GM08714 (cell line): ENCODE results near the gene WT1.

Experiments used
- H3K4me3 ChIP-seq: fragments of 200-500 bp; sonication (Bioruptor generic); 2 replicates; pipeline ENCODE4 v1.5.1; 2014; ENCODE audit warnings: mild to moderate bottlenecking, low read length, inconsistent platforms
- ZNF274 ChIP-seq: IDR thresholded peaks from 2 replicates; pipeline ENCODE4 v1.6.1; 2012; ENCODE audit warnings: mild to moderate bottlenecking, low read depth, low read length

The WT1 gene

GRCh38 chr11:32446227-32446626, 10.9 kb upstream of the WT1 start:
- TF ChIP-seq ZNF274, result no peak
- H3K4me3 ChIP-seq, result no peak overlapping the region

GRCh38 chr11:32444186-32444585, 8.8 kb upstream of the WT1 start:
- H3K4me3 ChIP-seq, result no peak overlapping the region
- TF ChIP-seq ZNF274, result no peak

GRCh38 chr11:32440916-32441315, 5.6 kb upstream of the WT1 start:
- no peak overlapping the region for H3K4me3 ChIP-seq
- TF ChIP-seq ZNF274, result no peak

GRCh38 chr11:32440312-32440908, 5.1 kb upstream of the WT1 start:
- no peak for TF ChIP-seq ZNF274
- H3K4me3 ChIP-seq, result no peak overlapping the region

- H3K4me3 ChIP-seq, result no peak overlapping the region
- no peak for TF ChIP-seq ZNF274
These were observed 4.3 kb upstream of the WT1 start for GRCh38 chr11:32439501-32440210.

GRCh38 chr11:32438866-32439489, 3.6 kb upstream of the WT1 start:
- TF ChIP-seq ZNF274, result no peak
- H3K4me3 ChIP-seq, result no peak overlapping the region

- TF ChIP-seq ZNF274, result no peak
- H3K4me3 ChIP-seq, result no peak overlapping the region
These were observed 3.1 kb upstream of the WT1 start for GRCh38 chr11:32438346-32438865.

GRCh38 chr11:32437495-32438345, 2.4 kb upstream of the WT1 start:
- no peak for TF ChIP-seq ZNF274
- H3K4me3 ChIP-seq, result no peak overlapping the region; the same call in 1 of the 2 replicates

- H3K4me3 ChIP-seq, result no peak overlapping the region; the same call in 1 of the 2 replicates
- TF ChIP-seq ZNF274, result no peak
These were observed 1.6 kb upstream of the WT1 start for GRCh38 chr11:32436751-32437494.

- no peak for TF ChIP-seq ZNF274
- H3K4me3 ChIP-seq, result peak overlapping the region; percentile 1; the same call in 1 of the 2 replicates
These were observed 807 bp upstream of the WT1 start for GRCh38 chr11:32435942-32436750.

GRCh38 chr11:32435152-32435480, 223 bp downstream of the WT1 start:
- TF ChIP-seq ZNF274, result no peak
- no peak overlapping the region; the same call in 1 of the 2 replicates for H3K4me3 ChIP-seq

GRCh38 chr11:32434356-32435151, 785 bp downstream of the WT1 start:
- H3K4me3 ChIP-seq, result no peak overlapping the region; the same call in 1 of the 2 replicates
- no peak for TF ChIP-seq ZNF274
